ENCODE measurements around the gene EGR4. TPM values are rescaled to one million over a fixed set of nuclear protein-coding genes. Genes with fewer than 3 reads are reported as not detected.

The EGR4 gene
- polyA plus RNA-seq, 3 donors = 0.12 to 0.15 TPM; not detected in 1

DNA sequence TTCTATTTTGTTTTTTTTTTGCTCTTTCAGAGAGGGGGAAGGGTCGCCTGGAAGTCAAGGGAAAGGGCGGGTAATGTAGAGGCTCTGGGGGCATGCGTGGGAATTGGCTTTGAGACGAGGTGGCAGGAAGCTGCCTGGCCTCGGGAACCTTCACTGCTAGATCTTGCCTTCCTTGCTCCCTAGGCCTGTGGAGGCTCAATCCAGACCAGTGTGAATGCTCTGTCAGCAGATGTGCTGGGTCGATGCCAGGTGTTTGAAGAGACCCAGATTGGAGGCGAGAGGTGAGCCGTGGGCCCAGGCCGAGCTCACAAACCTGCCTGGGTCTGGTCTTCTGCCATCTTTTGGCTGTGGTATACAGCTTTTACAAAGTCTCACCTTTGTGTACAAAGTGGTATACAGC lies 43.7 kb downstream of the EGR4 start:
- Histone ChIP-seq H3K79me2 (ENCODE audit: insufficient read depth, low read length) (no peaks in the 10 kb centered on the region), H3K4me2 (replicated peaks; ENCODE audit: extremely low read depth, low read length, poor library complexity, severe bottlenecking) (no peak overlapping the region), H3K27ac (ENCODE audit: low read depth in 1 of 2, low read length in 2 of 2) (no peak overlapping the region), H3K36me3 (replicated peaks in 1 of 2; ENCODE audit: control insufficient read depth in 1 of 2, insufficient read depth in 2 of 2, low read length in 2 of 2) (peaks cover 86 to 100% of the 10 kb centered on the region in 2 donors), H2AFZ (ENCODE audit: insufficient read depth, low read depth, low read length, poor library complexity, severe bottlenecking) (no peak overlapping the region), H3K4me1 (ENCODE audit: control insufficient read depth in 1 of 2, insufficient read depth in 2 of 2, low read length in 2 of 2) (peaks cover 0 to 8% of the 10 kb centered on the region in 2 donors), H4K20me1 (ENCODE audit: insufficient read depth, low read length) (peaks cover 18% of the 10 kb centered on the region), H3K9ac (ENCODE audit: insufficient read depth, low read length, poor library complexity, severe bottlenecking) (no peak overlapping the region), H3K9me3 (replicated peaks in 1 of 2; ENCODE audit: control insufficient read depth in 1 of 2, insufficient read depth in 1 of 2, low read length in 2 of 2) (no peaks in the 10 kb centered on the region), H3K4me3 (replicated peaks in 1 of 3; ENCODE audit: low read depth in 2 of 3, low read length in 3 of 3) (no peak overlapping the region), H3K27me3 (ENCODE audit: control insufficient read depth in 2 of 2, insufficient read depth in 2 of 2, low read length in 2 of 2) (no peaks in the 10 kb centered on the region)
- WGBS (ENCODE audit: insufficient coverage) = 91% methylated on average over 9 of the region's 9 CpGs
- H3K4me1 Mint-ChIP-seq = peaks cover 4% of the 10 kb centered on the region
- no peak overlapping the region for H3K4me3 Mint-ChIP-seq
- no peaks in the 10 kb centered on the region for H3K27me3 Mint-ChIP-seq (ENCODE audit: low read depth in 3 of 3)
- DNase-seq = no peak
- TF ChIP-seq CTCF (IDR thresholded peaks at IDR 0.05) = no peak
- H3K9me3 Mint-ChIP-seq = no peaks in the 10 kb centered on the region
- intact Hi-C loops (cut with micrococcal nuclease) = no loop called here
- H3K27ac Mint-ChIP-seq = no peak overlapping the region
- peaks cover 90 to 96% of the 10 kb centered on the region in 2 donors for H3K36me3 Mint-ChIP-seq

DNA sequence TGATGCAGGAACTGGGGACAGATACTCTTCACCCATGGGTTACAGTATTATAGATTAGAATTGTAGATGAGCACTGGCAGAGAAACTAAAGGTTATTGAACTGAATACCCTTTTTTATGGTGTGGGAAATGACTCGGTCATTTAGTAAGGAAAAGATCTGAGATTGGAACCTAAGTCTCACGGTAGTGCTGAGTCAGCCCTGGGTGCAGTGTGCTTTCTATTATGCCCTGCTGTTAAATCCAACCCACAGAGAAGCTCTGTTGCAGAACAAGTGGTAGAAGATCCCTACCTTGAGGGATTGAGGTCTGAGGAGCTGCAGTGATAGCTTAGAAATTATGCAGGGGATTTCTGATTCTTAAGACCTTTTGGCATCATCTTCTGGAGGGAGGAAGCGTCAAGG lies 46.5 kb downstream of the EGR4 start:
- H3K4me3 Mint-ChIP-seq = no peak overlapping the region
- Histone ChIP-seq H3K79me2 (ENCODE audit: insufficient read depth, low read length) (no peaks in the 10 kb centered on the region), H3K9me3 (replicated peaks in 1 of 2; ENCODE audit: control insufficient read depth in 1 of 2, insufficient read depth in 1 of 2, low read length in 2 of 2) (no peaks in the 10 kb centered on the region), H4K20me1 (ENCODE audit: insufficient read depth, low read length) (peaks cover 36% of the 10 kb centered on the region), H3K4me2 (replicated peaks; ENCODE audit: extremely low read depth, low read length, poor library complexity, severe bottlenecking) (no peak overlapping the region), H3K9ac (ENCODE audit: insufficient read depth, low read length, poor library complexity, severe bottlenecking) (no peak overlapping the region), H3K4me1 (ENCODE audit: control insufficient read depth in 1 of 2, insufficient read depth in 2 of 2, low read length in 2 of 2) (no peaks in the 10 kb centered on the region), H3K36me3 (replicated peaks in 1 of 2; ENCODE audit: control insufficient read depth in 1 of 2, insufficient read depth in 2 of 2, low read length in 2 of 2) (peaks cover 91 to 100% of the 10 kb centered on the region in 2 donors), H3K4me3 (replicated peaks in 1 of 3; ENCODE audit: low read depth in 2 of 3, low read length in 3 of 3) (no peak overlapping the region), H2AFZ (ENCODE audit: insufficient read depth, low read depth, low read length, poor library complexity, severe bottlenecking) (no peak overlapping the region), H3K27me3 (ENCODE audit: control insufficient read depth in 2 of 2, insufficient read depth in 2 of 2, low read length in 2 of 2) (no peaks in the 10 kb centered on the region), H3K27ac (ENCODE audit: low read depth in 1 of 2, low read length in 2 of 2) (no peak overlapping the region)
- H3K36me3 Mint-ChIP-seq = peaks cover 85 to 96% of the 10 kb centered on the region in 2 donors
- no peak overlapping the region for H3K27ac Mint-ChIP-seq
- WGBS (ENCODE audit: insufficient coverage) = 93% methylated on average over 2 of the region's 3 CpGs
- intact Hi-C loops (cut with micrococcal nuclease) = no loop called here
- H3K27me3 Mint-ChIP-seq (ENCODE audit: low read depth in 3 of 3) = no peaks in the 10 kb centered on the region
- no peak for TF ChIP-seq CTCF (IDR thresholded peaks at IDR 0.05)
- no peaks in the 10 kb centered on the region for H3K4me1 Mint-ChIP-seq
- no peak for DNase-seq
- H3K9me3 Mint-ChIP-seq = no peaks in the 10 kb centered on the region
